ENCODE measurements around the gene FAM171A1.

Gene FAM171A1

GRCh38 chr10:15374566-15374965 lies 3.5 kb upstream of the FAM171A1 start:
- DNase-seq: no peak
- H3K23ac ChIP-seq (ENCODE audit: low read length in 2 of 2): no peak overlapping the region
- no peak overlapping the region for H3K9ac ChIP-seq (ENCODE audit: low read length)
- H3K27ac ChIP-seq (ENCODE audit: low read length, poor library complexity, severe bottlenecking): no peak overlapping the region
- H3K36me3 ChIP-seq (ENCODE audit: control insufficient read depth in 1 of 2, insufficient read depth in 2 of 2, low read depth in 1 of 2, low read length in 2 of 2): no peaks in the 10 kb centered on the region
- H2AFZ ChIP-seq (ENCODE audit: low read depth, low read length): no peak overlapping the region
- H3K4me3 ChIP-seq (ENCODE audit: insufficient read depth in 1 of 2, low read depth in 1 of 2, low read length in 2 of 2): no peak overlapping the region
- no peak overlapping the region for H2BK12ac ChIP-seq (ENCODE audit: low read length in 2 of 2)
- H3K79me1 ChIP-seq (replicated peaks; ENCODE audit: low read length, poor library complexity, severe bottlenecking): peaks cover 4% of the 10 kb centered on the region
- no peak overlapping the region for H2BK5ac ChIP-seq (ENCODE audit: low read depth, low read length, poor library complexity, severe bottlenecking)
- no peak overlapping the region for H3K14ac ChIP-seq (ENCODE audit: low read length in 2 of 2)
- H3K4me2 ChIP-seq (ENCODE audit: low read length, poor library complexity, severe bottlenecking): no peak overlapping the region
- peaks cover 0 to 12% of the 10 kb centered on the region in 2 experiments for H3K27me3 ChIP-seq (ENCODE audit: control insufficient read depth in 1 of 2, insufficient read depth in 1 of 2, low read length in 2 of 2)
- H4K8ac ChIP-seq (ENCODE audit: low read length): no peak overlapping the region
- peaks cover 3% of the 10 kb centered on the region for H3K4me1 ChIP-seq (ENCODE audit: control insufficient read depth, insufficient read depth, low read depth, low read length)
- no peaks in the 10 kb centered on the region for H3K9me3 ChIP-seq (ENCODE audit: control insufficient read depth, low read length)
- 25% methylated on average over 1 of the region's 1 CpG for WGBS
- H3K4ac ChIP-seq (ENCODE audit: low read depth in 1 of 2, low read length in 2 of 2): no peak overlapping the region
- no peak overlapping the region for H4K91ac ChIP-seq (ENCODE audit: low read length)
- H2BK15ac ChIP-seq (ENCODE audit: low read depth, poor library complexity, severe bottlenecking): no peak overlapping the region
- no peak overlapping the region for H3K18ac ChIP-seq (ENCODE audit: low read depth in 1 of 2, low read length in 2 of 2)
- no peak overlapping the region for H2BK120ac ChIP-seq (ENCODE audit: low read depth, low read length)
- H2AK5ac ChIP-seq (ENCODE audit: low read length, severe bottlenecking): no peak overlapping the region

GRCh38 chr10:15374156-15374555 lies 3.1 kb upstream of the FAM171A1 start:
- no peak overlapping the region for H2AK5ac ChIP-seq (ENCODE audit: low read length, severe bottlenecking)
- no peaks in the 10 kb centered on the region for H3K9me3 ChIP-seq (ENCODE audit: control insufficient read depth, low read length)
- no peak overlapping the region for H2BK5ac ChIP-seq (ENCODE audit: low read depth, low read length, poor library complexity, severe bottlenecking)
- WGBS: 82% methylated on average over 1 of the region's 3 CpGs
- peaks cover 5% of the 10 kb centered on the region for H3K79me1 ChIP-seq (replicated peaks; ENCODE audit: low read length, poor library complexity, severe bottlenecking)
- no peak overlapping the region for H4K91ac ChIP-seq (ENCODE audit: low read length)
- no peak overlapping the region for H3K18ac ChIP-seq (ENCODE audit: low read depth in 1 of 2, low read length in 2 of 2)
- H3K9ac ChIP-seq (ENCODE audit: low read length): no peak overlapping the region
- no peak overlapping the region for H3K23ac ChIP-seq (ENCODE audit: low read length in 2 of 2)
- H3K4me3 ChIP-seq (ENCODE audit: insufficient read depth in 1 of 2, low read depth in 1 of 2, low read length in 2 of 2): no peak overlapping the region
- no peak overlapping the region for H2BK120ac ChIP-seq (ENCODE audit: low read depth, low read length)
- H3K36me3 ChIP-seq (ENCODE audit: control insufficient read depth in 1 of 2, insufficient read depth in 2 of 2, low read depth in 1 of 2, low read length in 2 of 2): no peaks in the 10 kb centered on the region
- H3K14ac ChIP-seq (ENCODE audit: low read length in 2 of 2): no peak overlapping the region
- no peak overlapping the region for H2BK15ac ChIP-seq (ENCODE audit: low read depth, poor library complexity, severe bottlenecking)
- no peak overlapping the region for H3K27ac ChIP-seq (ENCODE audit: low read length, poor library complexity, severe bottlenecking)
- no peak overlapping the region for H4K8ac ChIP-seq (ENCODE audit: low read length)
- peaks cover 0 to 9% of the 10 kb centered on the region in 2 experiments for H3K27me3 ChIP-seq (ENCODE audit: control insufficient read depth in 1 of 2, insufficient read depth in 1 of 2, low read length in 2 of 2)
- peaks cover 3% of the 10 kb centered on the region for H3K4me1 ChIP-seq (ENCODE audit: control insufficient read depth, insufficient read depth, low read depth, low read length)
- H3K4ac ChIP-seq (ENCODE audit: low read depth in 1 of 2, low read length in 2 of 2): no peak overlapping the region
- no peak overlapping the region for H2BK12ac ChIP-seq (ENCODE audit: low read length in 2 of 2)
- no peak for DNase-seq
- no peak overlapping the region for H3K4me2 ChIP-seq (ENCODE audit: low read length, poor library complexity, severe bottlenecking)
- H2AFZ ChIP-seq (ENCODE audit: low read depth, low read length): no peak overlapping the region

- Histone ChIP-seq H3K23ac (ENCODE audit: low read length in 2 of 2) (no peak overlapping the region), H4K91ac (ENCODE audit: low read length) (no peak overlapping the region), H2BK5ac (ENCODE audit: low read depth, low read length, poor library complexity, severe bottlenecking) (no peak overlapping the region), H3K79me1 (replicated peaks; ENCODE audit: low read length, poor library complexity, severe bottlenecking) (peaks cover 5% of the 10 kb centered on the region), H2BK12ac (ENCODE audit: low read length in 2 of 2) (no peak overlapping the region), H2AK5ac (ENCODE audit: low read length, severe bottlenecking) (no peak overlapping the region), H3K4me1 (ENCODE audit: control insufficient read depth, insufficient read depth, low read depth, low read length) (peaks cover 3% of the 10 kb centered on the region), H3K27me3 (ENCODE audit: control insufficient read depth in 1 of 2, insufficient read depth in 1 of 2, low read length in 2 of 2) (peaks cover 0 to 4% of the 10 kb centered on the region in 2 experiments), H3K27ac (ENCODE audit: low read length, poor library complexity, severe bottlenecking) (no peak overlapping the region), H2BK120ac (ENCODE audit: low read depth, low read length) (no peak overlapping the region), H3K4me3 (ENCODE audit: insufficient read depth in 1 of 2, low read depth in 1 of 2, low read length in 2 of 2) (no peak overlapping the region), H4K8ac (ENCODE audit: low read length) (no peak overlapping the region), H3K18ac (ENCODE audit: low read depth in 1 of 2, low read length in 2 of 2) (no peak overlapping the region), H3K4me2 (ENCODE audit: low read length, poor library complexity, severe bottlenecking) (no peak overlapping the region), H3K9me3 (ENCODE audit: control insufficient read depth, low read length) (no peaks in the 10 kb centered on the region), H3K36me3 (ENCODE audit: control insufficient read depth in 1 of 2, insufficient read depth in 2 of 2, low read depth in 1 of 2, low read length in 2 of 2) (no peaks in the 10 kb centered on the region), H2BK15ac (ENCODE audit: low read depth, poor library complexity, severe bottlenecking) (no peak overlapping the region), H3K9ac (ENCODE audit: low read length) (no peak overlapping the region), H3K4ac (ENCODE audit: low read depth in 1 of 2, low read length in 2 of 2) (no peak overlapping the region), H3K14ac (ENCODE audit: low read length in 2 of 2) (no peak overlapping the region), H2AFZ (ENCODE audit: low read depth, low read length) (no peak overlapping the region)
- WGBS: no CpG with 5 or more reads among the region's 2 CpGs
- DNase-seq: no peak
These were observed 2.1 kb upstream of the FAM171A1 start for GRCh38 chr10:15373199-15373598.

GRCh38 chr10:15370212-15370855 lies 755 bp downstream of the FAM171A1 start:
- Histone ChIP-seq H4K8ac (ENCODE audit: low read length) (peak overlapping the region; percentile 49), H2BK5ac (ENCODE audit: low read depth, low read length, poor library complexity, severe bottlenecking) (peak overlapping the region; percentile 66), H2AK5ac (ENCODE audit: low read length, severe bottlenecking) (no peak overlapping the region), H2BK15ac (ENCODE audit: low read depth, poor library complexity, severe bottlenecking) (peak overlapping the region; percentile 93), H2AFZ (ENCODE audit: low read depth, low read length) (peak overlapping the region; percentile 89), H3K4me3 (ENCODE audit: insufficient read depth in 1 of 2, low read depth in 1 of 2, low read length in 2 of 2) (peak overlapping the region; percentile 82 to 94), H3K79me1 (replicated peaks; ENCODE audit: low read length, poor library complexity, severe bottlenecking) (peaks cover 8% of the 10 kb centered on the region), H2BK12ac (ENCODE audit: low read length in 2 of 2) (no peak overlapping the region), H3K4me2 (ENCODE audit: low read length, poor library complexity, severe bottlenecking) (peak overlapping the region; percentile 88), H3K27ac (ENCODE audit: low read length, poor library complexity, severe bottlenecking) (peak overlapping the region; percentile 38), H3K4ac (ENCODE audit: low read depth in 1 of 2, low read length in 2 of 2) (peak overlapping the region in 1 of 2 experiments; percentile 87), H3K9me3 (ENCODE audit: control insufficient read depth, low read length) (no peaks in the 10 kb centered on the region), H3K23ac (ENCODE audit: low read length in 2 of 2) (peak overlapping the region; percentile 52 to 79), H3K4me1 (ENCODE audit: control insufficient read depth, insufficient read depth, low read depth, low read length) (peaks cover 4% of the 10 kb centered on the region), H2BK120ac (ENCODE audit: low read depth, low read length) (peak overlapping the region; percentile 85), H3K18ac (ENCODE audit: low read depth in 1 of 2, low read length in 2 of 2) (peak overlapping the region; percentile 91 to 97), H3K9ac (ENCODE audit: low read length) (peak overlapping the region; percentile 87), H3K27me3 (ENCODE audit: control insufficient read depth in 1 of 2, insufficient read depth in 1 of 2, low read length in 2 of 2) (peaks cover 0 to 4% of the 10 kb centered on the region in 2 experiments), H3K14ac (ENCODE audit: low read length in 2 of 2) (peak overlapping the region in 1 of 2 experiments; percentile 70), H3K36me3 (ENCODE audit: control insufficient read depth in 1 of 2, insufficient read depth in 2 of 2, low read depth in 1 of 2, low read length in 2 of 2) (no peaks in the 10 kb centered on the region), H4K91ac (ENCODE audit: low read length) (peak overlapping the region; percentile 68)
- under 1% methylated on average over 19 of the region's 65 CpGs for WGBS
- peak; percentile 53 for DNase-seq
